WTC11 (cell line): ENCODE measurements around the gene YAF2. TPM values are rescaled to one million over a fixed set of nuclear protein-coding genes. Genes with fewer than 3 reads are reported as not detected.

Experiments used
- ATAC-seq: fragments of 200-7000 bp; cut with Tn5 transposase; 2 replicates; pipeline ENCODE4 v1.10.0; 2021; ENCODE audit warnings: mild to moderate bottlenecking, moderate library complexity
- CTCF ChIA-PET: fragments of 300-600 bp; sonication (Branson Sonifier 250); formaldehyde crosslinking; loops from one replicate; lab custom pipeline; 2021; ENCODE audit warnings: antibody characterized with exemption; lab: Charles Lee
- POLR2A ChIA-PET: fragments of 350-600 bp; sonication (Branson Sonifier 250); formaldehyde crosslinking; loops from one replicate; lab custom pipeline; 2021; ENCODE audit warnings: antibody characterized with exemption; lab: Charles Lee
- DNase-seq: peaks from one replicate; pipeline ENCODE4 v3.0.0; 2021; ENCODE audit warnings: low spot score
- H3K27ac Mint-ChIP-seq: 2 replicates; pipeline ENCODE4 v1.8.0; 2021; ENCODE audit warnings: mixed read lengths
- H3K27me3 Mint-ChIP-seq: 2 replicates; pipeline ENCODE4 v1.8.0; 2021; ENCODE audit warnings: low read depth, mild to moderate bottlenecking, moderate library complexity, mixed read lengths
- H3K36me3 Mint-ChIP-seq: 2 replicates; pipeline ENCODE4 v1.8.0; 2021; ENCODE audit warnings: mixed read lengths
- H3K4me1 Mint-ChIP-seq: 2 replicates; pipeline ENCODE4 v1.8.0; 2022; ENCODE audit warnings: mixed read lengths
- H3K4me3 Mint-ChIP-seq: 2 replicates; pipeline ENCODE4 v1.8.0; 2021; ENCODE audit warnings: mild to moderate bottlenecking, moderate library complexity, mixed read lengths
- H3K9me3 Mint-ChIP-seq: 2 replicates; pipeline ENCODE4 v1.8.0; 2021; ENCODE audit warnings: mixed read lengths
- ATF1 ChIP-seq: sonication (generic); formaldehyde crosslinking; IDR thresholded peaks from 2 replicates; pipeline ENCODE4 v1.8.1; 2023; ENCODE audit warnings: mild to moderate bottlenecking, moderate library complexity, missing genetic modification reagents
- CREB1 ChIP-seq: sonication (generic); formaldehyde crosslinking; IDR thresholded peaks from 2 replicates; pipeline ENCODE4 v1.8.0; 2023; ENCODE audit warnings: mild to moderate bottlenecking, missing genetic modification reagents
- CREM ChIP-seq: sonication (generic); formaldehyde crosslinking; IDR thresholded peaks from 2 replicates; pipeline ENCODE4 v1.8.1; 2022; ENCODE audit warnings: mild to moderate bottlenecking, missing genetic modification reagents, moderate library complexity
- FOXP1 ChIP-seq: sonication (generic); formaldehyde crosslinking; IDR thresholded peaks from 2 replicates; pipeline ENCODE4 v1.8.0; 2022; ENCODE audit warnings: missing genetic modification reagents, mild to moderate bottlenecking, moderate library complexity, borderline replicate concordance
- NFE2L1 ChIP-seq: sonication (generic); formaldehyde crosslinking; IDR thresholded peaks from 2 replicates; pipeline ENCODE4 v1.8.1; 2023; ENCODE audit warnings: missing genetic modification reagents
- PRRX2 ChIP-seq: fragments of 250-450 bp; sonication (Bioruptor Pico); IDR thresholded peaks from 2 replicates; pipeline ENCODE4 v1.8.0; 2021; ENCODE audit warnings: mild to moderate bottlenecking
- STAT6 ChIP-seq: sonication (generic); formaldehyde crosslinking; conservative IDR thresholded peaks from 2 replicates; pipeline ENCODE4 v1.8.1; 2023; ENCODE audit warnings: mild to moderate bottlenecking, low read depth, missing genetic modification reagents, moderate library complexity
- TP53 ChIP-seq: sonication (generic); formaldehyde crosslinking; IDR thresholded peaks from 2 replicates; pipeline ENCODE4 v1.8.1; 2023; ENCODE audit warnings: mild to moderate bottlenecking, missing genetic modification reagents
- USF2 ChIP-seq: sonication (generic); formaldehyde crosslinking; IDR thresholded peaks from 2 replicates; pipeline ENCODE4 v1.8.1; 2023; ENCODE audit warnings: mild to moderate bottlenecking, missing genetic modification reagents, moderate library complexity
- ZNF121 ChIP-seq: sonication (generic); formaldehyde crosslinking; IDR thresholded peaks from 2 replicates; pipeline ENCODE4 v1.8.0; 2023; ENCODE audit warnings: missing genetic modification reagents
- ZNF219 ChIP-seq: sonication (generic); formaldehyde crosslinking; IDR thresholded peaks from 2 replicates; pipeline ENCODE4 v1.8.0; 2023; ENCODE audit warnings: missing genetic modification reagents, mild to moderate bottlenecking, borderline replicate concordance
- ZNF317 ChIP-seq: sonication (generic); formaldehyde crosslinking; IDR thresholded peaks from 2 replicates; pipeline ENCODE4 v1.8.1; 2023; ENCODE audit warnings: low read depth, mild to moderate bottlenecking, moderate library complexity, missing genetic modification reagents, borderline replicate concordance
- ZNF396 ChIP-seq: fragments of 250-450 bp; sonication (Bioruptor Pico); IDR thresholded peaks from 2 replicates; pipeline ENCODE4 v1.8.0; 2021; ENCODE audit warnings: mild to moderate bottlenecking, moderate library complexity, borderline replicate concordance
- total RNA-seq: library from RNA; stranded (reverse); gene quantifications from 3 replicates; pipeline ENCODE4 v1.2.3, GENCODE V29; 2021
- TF ChIP-seq, protein P1 (sequence below): sonication (generic); formaldehyde crosslinking; IDR thresholded peaks from 2 replicates; pipeline ENCODE4 v1.8.0; 2023; ENCODE audit warnings: missing genetic modification reagents, mild to moderate bottlenecking, borderline replicate concordance
- TF ChIP-seq, protein P2 (sequence below): sonication (generic); formaldehyde crosslinking; IDR thresholded peaks from 2 replicates; pipeline ENCODE4 v1.8.1; 2022; ENCODE audit warnings: low read depth, mild to moderate bottlenecking, moderate library complexity, missing genetic modification reagents, borderline replicate concordance
- TF ChIP-seq, protein P3 (sequence below): fragments of 250-450 bp; sonication (Bioruptor Pico); IDR thresholded peaks from 2 replicates; pipeline ENCODE4 v1.9.0; 2021; ENCODE audit warnings: mild to moderate bottlenecking
- TF ChIP-seq, protein P4 (sequence below): sonication (generic); formaldehyde crosslinking; IDR thresholded peaks from 2 replicates; pipeline ENCODE4 v1.8.1; 2022; ENCODE audit warnings: low read depth, missing genetic modification reagents, borderline replicate concordance
- TF ChIP-seq, protein P5 (sequence below): sonication (generic); formaldehyde crosslinking; IDR thresholded peaks from 2 replicates; pipeline ENCODE4 v1.8.0; 2023; ENCODE audit warnings: mild to moderate bottlenecking, missing genetic modification reagents

The YAF2 gene
- total RNA-seq, 1 experiment from 2014 or later = 3.3 TPM

GRCh38 chr12:42141981-42142606 is 96.0 kb downstream of the YAF2 start (continued):
- TF ChIP-seq, protein P1, sequence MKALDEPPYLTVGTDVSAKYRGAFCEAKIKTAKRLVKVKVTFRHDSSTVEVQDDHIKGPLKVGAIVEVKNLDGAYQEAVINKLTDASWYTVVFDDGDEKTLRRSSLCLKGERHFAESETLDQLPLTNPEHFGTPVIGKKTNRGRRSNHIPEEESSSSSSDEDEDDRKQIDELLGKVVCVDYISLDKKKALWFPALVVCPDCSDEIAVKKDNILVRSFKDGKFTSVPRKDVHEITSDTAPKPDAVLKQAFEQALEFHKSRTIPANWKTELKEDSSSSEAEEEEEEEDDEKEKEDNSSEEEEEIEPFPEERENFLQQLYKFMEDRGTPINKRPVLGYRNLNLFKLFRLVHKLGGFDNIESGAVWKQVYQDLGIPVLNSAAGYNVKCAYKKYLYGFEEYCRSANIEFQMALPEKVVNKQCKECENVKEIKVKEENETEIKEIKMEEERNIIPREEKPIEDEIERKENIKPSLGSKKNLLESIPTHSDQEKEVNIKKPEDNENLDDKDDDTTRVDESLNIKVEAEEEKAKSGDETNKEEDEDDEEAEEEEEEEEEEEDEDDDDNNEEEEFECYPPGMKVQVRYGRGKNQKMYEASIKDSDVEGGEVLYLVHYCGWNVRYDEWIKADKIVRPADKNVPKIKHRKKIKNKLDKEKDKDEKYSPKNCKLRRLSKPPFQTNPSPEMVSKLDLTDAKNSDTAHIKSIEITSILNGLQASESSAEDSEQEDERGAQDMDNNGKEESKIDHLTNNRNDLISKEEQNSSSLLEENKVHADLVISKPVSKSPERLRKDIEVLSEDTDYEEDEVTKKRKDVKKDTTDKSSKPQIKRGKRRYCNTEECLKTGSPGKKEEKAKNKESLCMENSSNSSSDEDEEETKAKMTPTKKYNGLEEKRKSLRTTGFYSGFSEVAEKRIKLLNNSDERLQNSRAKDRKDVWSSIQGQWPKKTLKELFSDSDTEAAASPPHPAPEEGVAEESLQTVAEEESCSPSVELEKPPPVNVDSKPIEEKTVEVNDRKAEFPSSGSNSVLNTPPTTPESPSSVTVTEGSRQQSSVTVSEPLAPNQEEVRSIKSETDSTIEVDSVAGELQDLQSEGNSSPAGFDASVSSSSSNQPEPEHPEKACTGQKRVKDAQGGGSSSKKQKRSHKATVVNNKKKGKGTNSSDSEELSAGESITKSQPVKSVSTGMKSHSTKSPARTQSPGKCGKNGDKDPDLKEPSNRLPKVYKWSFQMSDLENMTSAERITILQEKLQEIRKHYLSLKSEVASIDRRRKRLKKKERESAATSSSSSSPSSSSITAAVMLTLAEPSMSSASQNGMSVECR (CRISPR knock-in tag) = no peak
- no peak for TF ChIP-seq CREB1 (CRISPR knock-in tag)

- no peaks in the 10 kb centered on the region; the same call in 1 of the 2 replicates for H3K9me3 Mint-ChIP-seq
- POLR2A ChIA-PET = no interaction called here
- DNase-seq (no peak), ATAC-seq (no peak)
- peaks cover 25% of the 10 kb centered on the region for H3K4me1 Mint-ChIP-seq
- H3K27me3 Mint-ChIP-seq = peaks cover 10% of the 10 kb centered on the region
- H3K4me3 Mint-ChIP-seq = no peak overlapping the region
- H3K36me3 Mint-ChIP-seq = no peaks in the 10 kb centered on the region
- TF ChIP-seq, protein P2, sequence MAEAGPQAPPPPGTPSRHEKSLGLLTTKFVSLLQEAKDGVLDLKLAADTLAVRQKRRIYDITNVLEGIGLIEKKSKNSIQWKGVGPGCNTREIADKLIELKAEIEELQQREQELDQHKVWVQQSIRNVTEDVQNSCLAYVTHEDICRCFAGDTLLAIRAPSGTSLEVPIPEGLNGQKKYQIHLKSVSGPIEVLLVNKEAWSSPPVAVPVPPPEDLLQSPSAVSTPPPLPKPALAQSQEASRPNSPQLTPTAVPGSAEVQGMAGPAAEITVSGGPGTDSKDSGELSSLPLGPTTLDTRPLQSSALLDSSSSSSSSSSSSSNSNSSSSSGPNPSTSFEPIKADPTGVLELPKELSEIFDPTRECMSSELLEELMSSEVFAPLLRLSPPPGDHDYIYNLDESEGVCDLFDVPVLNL (CRISPR knock-in tag) = no peak
- no peak for TF ChIP-seq STAT6
- no peak for TF ChIP-seq USF2 (CRISPR knock-in tag)
- no peak for TF ChIP-seq ATF1 (CRISPR knock-in tag)
- no peak for TF ChIP-seq CREM (CRISPR knock-in tag)
- no peak for TF ChIP-seq ZNF219 (CRISPR knock-in tag)
- no peak for TF ChIP-seq ZNF121 (CRISPR knock-in tag)
- TF ChIP-seq, protein P3, sequence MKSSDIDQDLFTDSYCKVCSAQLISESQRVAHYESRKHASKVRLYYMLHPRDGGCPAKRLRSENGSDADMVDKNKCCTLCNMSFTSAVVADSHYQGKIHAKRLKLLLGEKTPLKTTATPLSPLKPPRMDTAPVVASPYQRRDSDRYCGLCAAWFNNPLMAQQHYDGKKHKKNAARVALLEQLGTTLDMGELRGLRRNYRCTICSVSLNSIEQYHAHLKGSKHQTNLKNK (CRISPR knock-in tag) = no peak
- H3K27ac Mint-ChIP-seq = no peak overlapping the region
- CTCF ChIA-PET = no interaction called here
These were observed 97.1 kb downstream of the YAF2 start for GRCh38 chr12:42140901-42141300.

DNA sequence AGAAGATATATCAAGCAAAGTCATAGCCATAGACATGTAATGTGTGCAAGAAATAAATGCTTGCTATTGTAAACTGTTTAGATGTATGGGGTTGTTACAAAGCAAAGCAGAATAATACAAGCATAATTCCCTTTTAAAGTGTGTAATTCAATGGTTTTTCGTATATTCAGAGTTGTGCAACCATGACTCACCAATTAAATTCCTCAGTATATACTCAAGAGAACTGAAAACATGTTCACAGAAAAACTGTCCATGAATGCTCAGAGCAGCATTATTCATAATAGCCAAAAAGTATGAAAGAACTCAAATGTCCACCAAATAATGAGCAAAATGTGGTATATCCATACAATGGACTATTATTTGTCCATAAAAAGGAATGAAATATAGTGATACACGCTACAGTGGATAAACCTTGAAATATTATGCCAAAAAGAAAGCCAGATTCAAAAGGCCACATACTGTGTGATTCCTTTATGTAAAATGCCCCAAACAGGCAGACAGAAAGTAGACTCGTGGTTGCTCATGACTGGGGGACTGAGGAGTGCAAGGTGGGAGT is 102.7 kb downstream of the YAF2 start:
- POLR2A ChIA-PET = interaction anchor here (0.6 kb wide), 1 partner anchor 74 kb away, joined by 6 read pairs; no protein-coding TSS in a partner anchor
- ATAC-seq (no peak), DNase-seq (no peak)
- CTCF ChIA-PET = no interaction called here
- Mint-ChIP-seq H3K4me3 (no peak overlapping the region), H3K9me3 (no peaks in the 10 kb centered on the region; the same call in none of the 2 replicates), H3K27me3 (no peaks in the 10 kb centered on the region), H3K36me3 (no peaks in the 10 kb centered on the region), H3K4me1 (no peaks in the 10 kb centered on the region), H3K27ac (no peak overlapping the region)
- TF ChIP-seq, protein P4, sequence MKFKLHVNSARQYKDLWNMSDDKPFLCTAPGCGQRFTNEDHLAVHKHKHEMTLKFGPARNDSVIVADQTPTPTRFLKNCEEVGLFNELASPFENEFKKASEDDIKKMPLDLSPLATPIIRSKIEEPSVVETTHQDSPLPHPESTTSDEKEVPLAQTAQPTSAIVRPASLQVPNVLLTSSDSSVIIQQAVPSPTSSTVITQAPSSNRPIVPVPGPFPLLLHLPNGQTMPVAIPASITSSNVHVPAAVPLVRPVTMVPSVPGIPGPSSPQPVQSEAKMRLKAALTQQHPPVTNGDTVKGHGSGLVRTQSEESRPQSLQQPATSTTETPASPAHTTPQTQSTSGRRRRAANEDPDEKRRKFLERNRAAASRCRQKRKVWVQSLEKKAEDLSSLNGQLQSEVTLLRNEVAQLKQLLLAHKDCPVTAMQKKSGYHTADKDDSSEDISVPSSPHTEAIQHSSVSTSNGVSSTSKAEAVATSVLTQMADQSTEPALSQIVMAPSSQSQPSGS (CRISPR knock-in tag) = no peak
- TF ChIP-seq, protein P5, sequence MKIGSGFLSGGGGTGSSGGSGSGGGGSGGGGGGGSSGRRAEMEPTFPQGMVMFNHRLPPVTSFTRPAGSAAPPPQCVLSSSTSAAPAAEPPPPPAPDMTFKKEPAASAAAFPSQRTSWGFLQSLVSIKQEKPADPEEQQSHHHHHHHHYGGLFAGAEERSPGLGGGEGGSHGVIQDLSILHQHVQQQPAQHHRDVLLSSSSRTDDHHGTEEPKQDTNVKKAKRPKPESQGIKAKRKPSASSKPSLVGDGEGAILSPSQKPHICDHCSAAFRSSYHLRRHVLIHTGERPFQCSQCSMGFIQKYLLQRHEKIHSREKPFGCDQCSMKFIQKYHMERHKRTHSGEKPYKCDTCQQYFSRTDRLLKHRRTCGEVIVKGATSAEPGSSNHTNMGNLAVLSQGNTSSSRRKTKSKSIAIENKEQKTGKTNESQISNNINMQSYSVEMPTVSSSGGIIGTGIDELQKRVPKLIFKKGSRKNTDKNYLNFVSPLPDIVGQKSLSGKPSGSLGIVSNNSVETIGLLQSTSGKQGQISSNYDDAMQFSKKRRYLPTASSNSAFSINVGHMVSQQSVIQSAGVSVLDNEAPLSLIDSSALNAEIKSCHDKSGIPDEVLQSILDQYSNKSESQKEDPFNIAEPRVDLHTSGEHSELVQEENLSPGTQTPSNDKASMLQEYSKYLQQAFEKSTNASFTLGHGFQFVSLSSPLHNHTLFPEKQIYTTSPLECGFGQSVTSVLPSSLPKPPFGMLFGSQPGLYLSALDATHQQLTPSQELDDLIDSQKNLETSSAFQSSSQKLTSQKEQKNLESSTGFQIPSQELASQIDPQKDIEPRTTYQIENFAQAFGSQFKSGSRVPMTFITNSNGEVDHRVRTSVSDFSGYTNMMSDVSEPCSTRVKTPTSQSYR (CRISPR knock-in tag) = no peak
- TF ChIP-seq ZNF396 (CRISPR knock-in tag) (no peak), TP53 (CRISPR knock-in tag) (no peak), CREB1 (CRISPR knock-in tag) (no peak), FOXP1 (CRISPR knock-in tag) (no peak), ZNF317 (CRISPR knock-in tag) (no peak), NFE2L1 (no peak), PRRX2 (CRISPR knock-in tag) (no peak)
